Stimulated activated CD8-positive, alpha-beta memory T cell treated with anti-CD3 and anti-CD28 coated beads, Interleukin-7, amount 100 ng/mL, for 24 hours (primary cell): ENCODE results near the gene EPM2A.

Experiments
- DNase-seq: peaks from one replicate; pipeline ENCODE4 v3.0.0-alpha.2; 2020; ENCODE audit warnings: low read depth

Gene EPM2A

DNA sequence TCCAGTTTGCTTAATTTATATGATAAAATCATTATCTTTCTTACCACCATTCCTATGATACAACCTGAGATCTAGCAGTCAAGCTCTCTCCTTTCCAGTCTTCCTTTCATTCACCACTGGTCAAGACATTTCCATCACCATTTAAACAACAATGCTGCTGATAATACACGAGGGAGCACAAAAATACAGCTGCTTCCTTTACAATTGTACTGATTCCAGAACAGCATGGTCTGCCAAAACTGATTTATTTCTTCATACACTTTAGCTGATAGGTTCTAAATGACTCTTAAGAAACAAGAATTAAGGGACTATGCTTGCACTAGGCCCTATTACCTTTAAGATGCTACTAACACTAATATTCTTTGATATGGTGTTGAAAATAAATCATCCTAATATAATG lies 65.0 kb downstream of the EPM2A start:
- DNase-seq: no peak

DNA sequence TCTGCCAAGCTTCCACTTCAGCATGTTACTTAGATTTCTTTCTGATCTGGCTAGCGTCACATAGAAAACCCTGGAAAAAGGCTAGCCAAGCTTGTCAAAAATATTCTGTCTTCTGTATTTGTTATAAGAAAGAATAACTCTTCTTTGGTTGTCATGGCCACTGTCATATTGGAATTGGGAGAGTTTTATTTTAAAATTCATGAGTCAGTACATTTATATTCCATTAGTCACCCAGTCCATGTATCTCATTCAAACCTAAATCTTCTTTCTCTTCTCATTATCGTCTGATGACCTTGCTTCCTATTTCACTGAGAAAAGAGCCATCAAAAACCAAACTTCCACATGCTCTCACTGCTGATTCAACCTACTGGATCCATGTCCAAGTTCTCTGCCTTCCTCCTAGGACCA lies 65.7 kb downstream of the EPM2A start:
- no peak for DNase-seq

DNA sequence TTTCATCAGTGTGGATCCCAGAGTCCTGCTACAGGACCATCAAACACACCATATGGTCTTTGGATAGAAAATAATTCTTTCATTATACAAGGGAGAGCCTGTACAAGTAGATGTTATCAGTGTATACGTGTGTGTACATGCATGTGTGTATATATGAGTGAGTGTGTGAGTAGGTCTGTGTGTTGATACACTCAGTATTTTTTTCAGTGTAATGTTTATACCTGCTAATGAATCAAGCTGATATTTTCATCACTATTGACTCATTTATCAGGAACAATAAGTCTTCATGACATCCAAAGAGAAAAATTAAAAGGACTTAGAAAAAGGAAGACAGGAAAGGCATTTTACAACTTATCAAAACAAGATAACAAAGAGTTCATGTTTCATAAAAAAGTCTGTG lies 66.5 kb downstream of the EPM2A start:
- no peak for DNase-seq

DNA sequence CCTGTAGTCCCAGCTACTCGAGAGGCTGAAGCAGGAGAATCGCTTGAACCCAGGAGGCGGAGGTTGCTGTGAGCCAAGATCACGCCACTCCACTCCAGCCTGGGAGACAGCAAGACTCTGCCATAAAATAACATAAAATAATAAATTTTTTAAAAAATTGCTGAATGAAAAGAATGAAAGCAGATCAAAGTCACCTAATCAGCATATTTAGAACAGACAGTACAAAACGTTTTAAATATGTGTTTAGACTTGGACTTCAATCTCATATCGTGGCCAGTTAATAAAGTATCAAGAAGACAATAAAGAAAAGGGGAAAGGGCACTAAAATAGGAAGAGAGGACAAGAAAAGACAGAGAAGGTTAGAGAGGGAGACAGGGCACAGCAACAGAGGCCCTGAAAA lies 74.6 kb downstream of the EPM2A start:
- DNase-seq: no peak

DNA sequence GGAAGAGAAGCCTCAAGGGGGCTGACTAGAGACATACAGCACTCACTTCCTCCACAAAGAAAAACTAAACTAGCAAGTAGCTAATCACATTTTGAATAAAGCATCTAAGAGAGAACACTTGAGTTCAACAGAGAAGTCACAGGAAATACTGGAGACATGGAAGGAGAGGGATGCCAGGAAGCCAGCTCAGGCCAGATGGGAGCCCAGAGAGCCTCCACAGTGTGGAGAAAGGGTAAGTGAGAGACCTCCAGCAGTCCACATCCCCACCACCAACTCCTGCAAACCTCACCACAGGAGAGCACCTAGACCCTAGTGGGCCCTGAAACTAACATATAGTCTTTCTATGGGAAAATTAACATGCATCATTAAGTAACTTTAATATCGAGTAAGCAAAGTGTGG lies 79.2 kb downstream of the EPM2A start:
- no peak for DNase-seq

DNA sequence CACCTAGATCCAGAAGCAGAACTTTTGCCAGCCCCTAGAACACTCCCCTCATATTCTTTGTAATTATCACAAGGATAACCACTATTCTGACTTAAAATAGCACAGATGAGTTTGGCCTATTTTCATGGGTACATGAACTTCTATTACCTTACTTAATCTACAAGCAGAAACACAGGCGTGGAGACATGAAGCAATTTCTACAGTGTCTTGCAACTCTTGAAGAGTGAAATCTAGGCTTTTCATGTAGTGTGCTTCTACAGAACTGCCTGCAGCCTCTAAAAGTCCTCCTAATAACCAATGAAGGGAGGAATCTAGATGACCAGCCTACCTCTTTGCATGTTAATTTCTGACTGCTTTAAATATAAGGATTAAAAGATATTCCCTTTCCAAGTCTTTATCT lies 82.7 kb downstream of the EPM2A start:
- no peak for DNase-seq

DNA sequence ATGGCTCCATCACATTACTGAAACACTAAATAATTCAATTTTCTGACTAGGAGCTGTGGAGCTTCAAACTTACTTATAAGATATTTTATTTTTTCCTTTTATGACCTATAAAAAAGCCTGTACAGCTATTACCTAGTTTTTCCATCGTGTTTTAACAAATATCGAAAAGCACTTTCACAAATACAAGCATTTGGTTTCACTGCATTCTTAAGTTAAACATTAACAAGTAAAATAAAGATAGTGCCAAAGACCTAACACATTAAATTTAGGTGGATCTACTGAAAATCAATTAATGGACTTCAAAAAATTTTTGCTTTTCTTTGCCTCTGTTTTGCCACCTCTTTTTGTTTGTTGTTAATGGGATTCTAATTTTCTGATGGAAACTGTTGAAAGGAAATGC lies 83.3 kb downstream of the EPM2A start:
- no peak for DNase-seq

DNA sequence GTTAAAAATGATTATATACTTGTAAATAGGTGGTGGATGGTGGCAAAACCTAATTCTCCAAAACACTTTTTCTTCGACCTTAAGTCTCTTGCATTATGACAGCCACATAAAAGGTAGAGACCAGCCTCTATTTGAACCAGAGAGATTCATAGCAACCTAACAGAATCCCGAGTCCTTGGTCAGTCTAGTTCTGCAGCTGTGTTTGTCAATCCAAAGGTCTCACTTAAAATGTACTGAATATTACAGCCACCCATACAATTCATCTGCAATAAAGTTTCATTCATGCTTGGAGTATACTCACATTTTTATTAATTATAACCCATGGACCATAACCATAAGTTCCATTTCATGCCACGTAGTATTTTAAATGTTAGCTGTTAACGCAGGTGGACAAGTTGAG lies 87.2 kb downstream of the EPM2A start:
- no peak for DNase-seq

DNA sequence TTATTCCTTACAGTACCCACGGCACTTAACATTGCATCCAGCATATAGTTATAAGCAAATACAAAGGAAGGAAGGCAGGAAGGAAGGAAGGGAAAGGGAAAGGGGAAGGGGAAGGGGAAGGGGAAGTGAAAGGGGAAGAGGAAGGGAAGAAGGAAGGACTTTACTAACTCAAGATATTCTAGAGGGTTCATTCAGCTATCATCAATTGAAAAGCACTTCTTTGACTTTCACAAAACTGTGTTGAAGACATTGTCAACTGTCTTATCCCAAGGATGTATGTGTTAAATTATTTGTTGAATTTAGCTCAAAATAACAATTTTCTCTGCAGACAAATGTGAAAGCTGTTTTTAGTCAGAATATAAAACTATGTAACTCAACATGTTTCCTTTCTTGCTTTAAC lies 87.7 kb downstream of the EPM2A start:
- DNase-seq: no peak

DNA sequence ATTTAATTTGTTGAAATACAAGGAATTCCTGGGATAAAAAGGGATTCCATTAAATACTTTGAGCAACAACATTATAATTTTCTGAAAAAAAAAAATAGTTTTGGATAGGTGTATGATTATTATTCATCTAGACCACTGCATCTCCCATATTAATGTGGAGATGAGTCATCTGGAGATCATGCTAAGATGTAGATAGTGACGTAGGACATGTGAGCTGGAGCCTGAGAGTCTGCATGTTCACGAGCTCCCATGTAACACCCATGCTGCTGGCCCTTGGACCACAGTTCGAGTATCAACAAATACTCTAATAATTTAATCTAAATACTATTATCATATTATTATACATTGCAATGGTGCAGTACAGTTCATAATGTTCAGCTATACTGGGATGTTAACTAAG lies 91.6 kb downstream of the EPM2A start:
- DNase-seq: no peak

DNA sequence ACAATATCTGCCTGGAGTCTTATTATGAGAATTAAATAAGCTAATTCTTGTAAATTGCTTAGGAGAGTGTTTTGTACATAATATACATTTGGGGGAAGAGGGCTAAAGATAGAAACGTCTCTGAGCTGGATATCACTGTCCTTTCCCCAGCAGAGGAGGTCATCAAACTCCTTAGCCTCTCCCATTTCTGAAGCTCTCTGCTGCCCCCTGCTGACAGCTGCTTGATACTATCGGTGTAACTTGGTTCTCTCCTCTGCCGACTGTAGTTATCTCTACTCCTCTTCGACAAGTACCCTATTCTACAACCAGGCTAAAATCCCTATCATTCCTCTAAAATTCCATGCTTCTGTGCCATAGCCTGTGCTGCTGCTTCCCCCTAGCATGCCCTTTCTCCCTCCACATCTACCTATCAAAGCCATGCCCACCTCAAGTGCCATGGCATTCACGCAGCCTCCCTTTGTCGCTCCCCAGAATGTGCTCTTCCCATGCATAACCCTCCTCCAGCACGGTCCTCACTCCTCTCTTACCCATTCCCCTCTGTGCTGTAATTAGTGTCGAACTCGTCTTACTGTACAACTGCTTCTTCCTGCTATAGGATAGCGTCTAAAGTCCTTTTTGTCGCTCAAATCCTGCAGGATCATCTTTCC lies 101.2 kb downstream of the EPM2A start:
- peak; percentile 79 for DNase-seq

DNA sequence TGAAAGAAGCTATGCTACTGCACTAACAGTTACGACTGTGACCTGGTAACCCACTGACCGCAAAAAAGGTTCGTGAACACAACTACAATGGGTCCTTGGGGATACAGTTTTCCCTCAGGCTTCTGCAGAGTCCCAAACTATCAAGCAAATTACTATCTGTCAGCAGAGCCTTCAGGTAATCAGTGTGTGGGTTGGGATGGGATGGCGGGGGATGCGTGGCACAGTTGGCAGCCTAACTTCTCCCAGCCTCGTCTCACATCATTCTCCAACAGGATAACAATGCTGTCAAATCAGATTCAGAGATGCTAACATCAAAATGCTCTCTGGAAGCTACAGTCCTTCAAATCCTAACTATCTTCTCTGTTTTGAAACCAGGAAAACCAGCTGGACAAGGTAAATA lies 102.3 kb downstream of the EPM2A start:
- DNase-seq: no peak

DNA sequence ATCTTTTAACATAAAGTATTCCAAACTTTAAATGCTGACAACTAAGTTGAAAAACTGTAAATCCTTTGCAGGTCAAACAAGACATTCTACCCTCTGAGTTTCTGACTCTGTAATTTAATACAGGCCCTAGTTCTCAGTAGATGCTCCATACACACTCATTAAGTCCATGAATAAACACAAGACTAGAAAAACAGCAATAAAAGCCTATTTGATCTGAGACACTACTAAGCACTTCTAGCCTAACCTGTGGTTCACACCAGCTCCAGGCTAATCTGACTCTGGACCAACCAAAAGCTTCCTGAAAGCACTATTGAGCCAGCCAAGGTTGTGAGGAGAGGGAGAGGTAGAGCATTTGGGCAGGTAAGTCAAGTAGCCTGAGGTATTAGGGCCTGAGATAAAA lies 103.9 kb downstream of the EPM2A start:
- DNase-seq: no peak

DNA sequence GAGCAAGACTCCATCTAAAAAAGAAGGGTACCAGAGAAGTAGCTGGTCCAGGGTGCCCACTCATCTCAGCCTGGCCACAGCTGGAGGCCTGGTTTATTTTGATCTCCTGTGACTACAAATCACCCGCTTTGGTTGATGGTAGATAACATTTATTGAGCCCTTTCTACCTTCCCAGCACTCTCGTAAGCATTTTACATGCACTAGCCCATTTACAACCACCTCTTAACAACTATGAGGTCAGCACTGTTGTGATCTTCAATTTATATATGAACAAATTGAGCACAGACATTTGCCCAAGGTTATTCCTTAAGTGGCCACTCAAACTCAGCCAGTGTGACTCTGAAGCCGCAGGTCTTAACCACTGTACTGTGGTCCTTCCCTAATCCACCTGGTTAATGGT lies 104.7 kb downstream of the EPM2A start:
- no peak for DNase-seq

DNA sequence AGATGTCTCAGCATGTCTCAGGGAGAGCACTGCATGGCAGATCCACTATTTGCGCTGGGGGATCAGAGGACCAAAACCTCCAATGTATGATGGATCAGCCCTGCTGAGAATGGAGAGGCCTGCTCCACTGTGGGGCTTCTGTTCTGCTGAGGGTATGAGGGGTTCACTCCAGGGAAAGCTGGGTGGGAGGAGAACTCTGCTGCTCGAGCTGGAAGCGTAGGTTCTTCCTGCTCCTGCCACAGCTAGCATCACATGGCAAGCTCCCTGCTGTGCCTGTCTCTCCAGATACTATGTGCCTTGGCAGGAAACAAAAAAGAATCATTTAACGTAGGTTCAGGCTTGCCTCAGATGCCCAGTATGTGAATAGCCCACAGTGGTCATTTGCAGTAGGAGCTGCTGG lies 105.8 kb downstream of the EPM2A start:
- DNase-seq: no peak

DNA sequence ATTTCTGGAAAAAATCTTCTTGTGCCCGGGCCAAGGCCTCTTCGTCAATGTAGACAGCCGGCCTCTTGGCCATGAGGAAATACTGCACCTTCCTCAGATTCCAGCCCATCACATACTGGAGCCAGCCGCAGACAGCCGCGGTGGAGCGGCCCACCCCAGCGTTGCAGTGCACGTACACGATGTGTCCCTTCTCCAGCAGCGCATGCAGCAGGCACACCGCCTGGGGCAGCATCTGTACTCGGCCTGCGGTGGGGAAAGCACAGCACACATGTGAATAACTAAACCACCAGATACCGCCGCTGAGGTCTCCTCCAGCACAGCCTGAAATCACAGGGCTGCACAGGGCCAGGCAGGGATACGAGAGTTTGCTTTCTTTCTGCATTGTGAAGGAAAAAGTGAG lies 107.9 kb downstream of the EPM2A start:
- DNase-seq: no peak

DNA sequence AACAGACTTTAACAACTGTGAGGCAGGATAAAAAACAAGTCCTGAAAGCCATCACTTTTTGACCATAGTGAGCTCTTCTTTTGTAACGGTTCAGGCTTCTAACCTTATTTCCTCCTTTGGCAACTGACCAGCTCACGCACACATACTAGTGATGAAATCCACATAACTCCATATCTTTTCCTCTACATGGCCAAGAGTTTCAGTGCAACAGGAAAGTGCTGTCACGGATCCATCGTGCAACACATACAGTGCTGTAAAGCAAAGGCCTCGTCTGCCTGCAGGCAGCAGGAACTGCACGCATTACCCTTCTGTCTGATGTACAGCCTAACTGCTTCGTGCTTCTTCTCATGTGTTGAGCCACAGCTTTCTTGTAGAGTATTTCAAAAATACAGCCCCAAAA lies 108.5 kb downstream of the EPM2A start:
- DNase-seq: no peak

DNA sequence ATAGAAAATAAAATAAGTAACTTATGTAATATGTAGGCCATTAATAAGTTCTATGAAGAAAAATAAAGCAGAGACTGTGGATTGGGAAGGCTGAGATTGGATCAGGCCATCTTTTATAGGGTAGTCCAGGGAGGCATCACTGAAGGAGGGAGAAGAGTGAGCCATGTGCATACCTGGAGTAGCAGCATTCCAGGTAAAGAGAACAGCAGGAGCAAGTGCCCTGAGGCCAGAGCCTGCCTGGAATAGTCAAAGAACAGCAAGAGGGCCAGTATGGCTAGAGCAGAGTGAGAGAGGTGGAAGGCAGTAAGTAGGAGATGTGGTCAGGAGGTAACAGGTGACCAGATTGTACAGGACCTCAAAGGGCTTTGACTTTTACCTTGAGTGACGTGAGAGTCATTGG lies 112.1 kb downstream of the EPM2A start:
- no peak for DNase-seq

DNA sequence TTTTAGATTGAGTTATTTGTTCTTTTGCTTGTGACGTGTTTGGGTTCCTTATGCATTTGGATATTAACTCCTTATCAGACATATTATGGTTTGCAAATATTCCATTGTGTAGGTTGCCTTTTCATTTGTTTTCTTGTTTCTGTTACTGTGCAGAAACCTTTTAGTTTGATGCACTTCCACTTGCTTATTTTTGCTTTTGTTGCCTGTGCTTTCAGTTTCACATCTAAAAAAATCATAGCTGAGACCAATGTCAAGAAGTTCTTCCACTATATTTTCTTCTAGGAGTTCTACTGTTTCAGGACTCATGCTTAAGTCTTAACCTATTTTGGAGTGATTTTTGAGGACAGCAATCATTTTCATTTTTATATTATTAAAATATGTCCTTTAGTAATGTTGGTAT lies 113.5 kb downstream of the EPM2A start:
- no peak for DNase-seq

DNA sequence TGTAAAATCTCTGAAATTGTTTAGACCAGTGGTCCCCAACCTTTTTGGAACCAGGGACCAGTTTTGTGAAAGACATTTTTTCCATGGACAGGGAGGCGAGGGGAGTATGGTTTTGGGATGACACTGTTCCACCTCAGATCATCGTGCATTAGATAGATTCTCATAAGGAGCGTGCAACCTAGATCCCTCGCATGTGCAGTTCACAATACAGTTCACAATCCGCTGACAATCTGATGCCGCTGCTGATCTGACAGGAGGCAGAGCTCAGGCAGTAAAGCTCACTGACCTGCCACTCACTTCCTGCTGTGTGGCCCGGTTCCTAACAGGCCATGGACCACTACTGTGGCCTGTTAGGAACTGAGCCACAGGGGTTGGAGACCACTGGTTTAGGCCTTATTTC lies 115.2 kb downstream of the EPM2A start:
- no peak for DNase-seq

DNA sequence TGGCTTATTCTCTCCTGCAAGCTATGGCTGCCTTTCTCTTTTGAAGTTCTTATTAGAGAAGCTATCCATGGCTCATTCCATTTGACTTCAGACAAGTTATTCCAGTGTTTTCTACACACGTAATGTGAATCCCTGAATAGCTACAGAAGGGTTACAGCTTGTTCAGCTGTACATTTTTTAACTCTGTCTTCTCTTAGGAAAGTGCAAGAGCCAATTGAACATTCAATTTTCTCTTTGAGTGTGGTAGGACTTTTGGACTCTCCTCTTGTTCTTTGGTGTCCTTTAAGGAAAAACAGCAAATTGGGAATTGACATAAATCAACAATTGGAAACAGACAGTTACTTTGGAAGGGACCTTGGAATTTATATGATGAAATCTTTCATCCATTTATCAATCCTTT lies 125.8 kb downstream of the EPM2A start:
- DNase-seq: no peak

DNA sequence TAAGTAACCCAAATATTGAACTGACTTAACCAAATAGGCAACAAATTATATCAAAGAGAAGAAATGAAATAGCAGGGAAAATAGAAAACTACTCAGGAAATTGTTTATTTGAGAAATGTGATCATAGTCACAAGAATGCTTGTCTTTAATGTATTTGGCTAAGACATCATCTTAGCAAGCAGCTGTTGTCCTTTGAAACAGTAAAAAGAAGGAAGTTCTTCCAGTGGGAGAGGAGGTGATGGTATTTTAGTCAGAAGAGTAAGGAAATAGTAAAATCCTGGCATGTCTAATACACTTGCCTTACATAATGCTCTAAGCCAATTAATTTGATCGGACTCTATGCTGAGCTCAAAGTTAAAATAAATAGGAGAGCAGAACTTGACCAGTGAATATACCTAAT lies 126.5 kb downstream of the EPM2A start:
- DNase-seq: no peak

DNA sequence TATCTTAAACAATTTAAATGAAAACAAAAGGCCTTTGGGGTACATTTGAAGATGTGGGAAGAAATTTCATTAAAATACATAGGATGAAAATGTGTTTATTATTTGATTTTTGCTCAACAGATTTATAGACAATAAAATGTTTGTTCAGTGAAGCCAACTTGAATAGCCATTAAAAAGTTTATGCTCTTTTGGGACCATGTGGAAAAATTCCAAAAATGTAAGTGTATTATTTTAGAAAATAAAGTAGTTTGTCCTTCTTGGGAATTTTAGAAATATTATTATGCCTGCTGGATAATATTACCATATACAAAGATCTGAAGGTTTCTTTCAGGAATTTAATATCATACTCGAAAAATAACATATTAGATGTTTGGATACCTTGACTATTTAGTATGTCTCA lies 131.3 kb downstream of the EPM2A start:
- DNase-seq: no peak

DNA sequence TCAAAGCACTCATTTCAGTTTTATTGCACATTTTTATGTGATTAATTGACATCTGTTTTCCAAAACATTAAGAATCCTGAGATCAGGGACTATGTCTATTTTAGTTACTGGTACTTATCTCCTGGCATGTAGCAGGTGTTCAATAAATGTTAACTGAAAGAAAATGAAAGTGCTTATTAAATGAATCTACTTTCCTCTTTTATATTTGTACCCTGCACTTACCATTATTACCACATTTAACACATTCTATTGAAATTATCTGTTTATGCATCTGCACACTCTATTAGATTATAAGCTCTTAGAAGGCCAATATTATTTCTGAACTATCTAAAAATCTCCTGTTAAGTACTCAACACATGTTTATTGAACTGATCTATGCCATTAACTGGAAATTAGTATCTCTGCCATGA lies 131.9 kb downstream of the EPM2A start:
- no peak for DNase-seq

DNA sequence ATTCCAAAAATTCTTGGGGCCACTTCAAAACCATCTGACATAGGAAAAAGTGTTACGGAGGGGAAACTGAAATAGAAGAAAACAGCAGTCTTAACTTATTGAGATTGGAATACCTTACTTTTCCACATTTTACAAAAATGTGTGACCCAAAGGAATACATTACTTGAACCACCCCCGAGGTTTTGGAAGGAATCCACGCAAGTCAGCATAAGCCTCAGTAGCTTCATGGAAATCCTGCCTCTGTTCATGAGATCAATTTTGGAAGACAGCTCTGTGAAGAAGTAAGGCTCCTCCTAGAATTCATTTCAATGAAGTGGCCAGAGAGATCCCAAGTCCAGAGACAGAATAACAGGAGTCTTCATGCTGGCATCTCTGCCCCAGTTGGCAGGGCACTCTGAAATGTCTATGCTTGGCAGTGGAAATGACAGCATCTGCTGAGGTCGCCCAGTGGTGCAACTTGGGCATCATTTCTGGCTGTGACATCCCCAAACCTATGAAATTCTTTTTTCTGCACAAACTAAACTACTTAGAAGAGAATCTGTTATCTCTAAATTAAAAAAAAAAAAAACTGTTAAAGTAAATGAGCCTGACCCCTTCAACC lies 132.5 kb downstream of the EPM2A start:
- no peak for DNase-seq
